Hepatocyte (in vitro differentiated cells): ENCODE results near the gene ATP5F1E. TPM values are rescaled to one million over a fixed set of nuclear protein-coding genes. Genes with fewer than 3 reads are reported as not detected.

ENCODE experiments used
- DNase-seq: peaks from one replicate; pipeline ENCODE4 v3.0.0-alpha.2; 2016; ENCODE audit warnings: low spot score
- H2AFZ ChIP-seq: fragments of 200-600 bp; sonication (generic); 2 replicates; pipeline ENCODE4 v1.6.0; 2016; ENCODE audit warnings: antibody characterized with exemption, mild to moderate bottlenecking
- H3K27ac ChIP-seq: fragments of 200-600 bp; sonication (generic); 2 replicates; pipeline ENCODE4 v1.5.1; 2016; ENCODE audit warnings: mild to moderate bottlenecking
- H3K27me3 ChIP-seq: fragments of 200-600 bp; sonication (generic); 2 replicates; pipeline ENCODE4 v1.6.1; 2016
- H3K36me3 ChIP-seq: fragments of 200-600 bp; sonication (generic); replicated peaks from 2 replicates; pipeline ENCODE4 v1.5.1; 2016; ENCODE audit warnings: low read depth; ENCODE audit not compliant: insufficient read depth
- H3K4me1 ChIP-seq: fragments of 200-600 bp; sonication (generic); 2 replicates; pipeline ENCODE4 v1.5.1; 2016; ENCODE audit warnings: mild to moderate bottlenecking, moderate library complexity; ENCODE audit not compliant: insufficient read depth
- H3K4me2 ChIP-seq: fragments of 200-600 bp; sonication (generic); 2 replicates; pipeline ENCODE4 v1.6.0; 2016
- H3K4me3 ChIP-seq: fragments of 200-600 bp; sonication (generic); 2 replicates; pipeline ENCODE4 v1.5.1; 2016; ENCODE audit warnings: mild to moderate bottlenecking
- H3K79me2 ChIP-seq: fragments of 200-600 bp; sonication (generic); 2 replicates; pipeline ENCODE4 v1.6.0; 2017; ENCODE audit warnings: mild to moderate bottlenecking
- H3K9me2 ChIP-seq: fragments of 200-600 bp; sonication (generic); replicated peaks from 2 replicates; pipeline ENCODE4 v1.6.0; 2017; ENCODE audit warnings: mild to moderate bottlenecking; ENCODE audit not compliant: insufficient read depth
- H3K9me3 ChIP-seq: fragments of 200-600 bp; sonication (generic); 2 replicates; pipeline ENCODE4 v1.5.1; 2016; ENCODE audit warnings: low read depth, mild to moderate bottlenecking
- H4K20me1 ChIP-seq: fragments of 200-600 bp; sonication (generic); 2 replicates; pipeline ENCODE4 v1.6.0; 2016; ENCODE audit warnings: mild to moderate bottlenecking; ENCODE audit not compliant: insufficient read depth, poor library complexity, severe bottlenecking
- EZH2 ChIP-seq: fragments of 200-600 bp; sonication (generic); IDR thresholded peaks from 2 replicates; pipeline ENCODE4 v1.6.1; 2016; ENCODE audit warnings: antibody characterized with exemption, mild to moderate bottlenecking, borderline replicate concordance
- EZH2phosphoT487 ChIP-seq: fragments of 200-600 bp; sonication (generic); IDR thresholded peaks from one replicate; pipeline ENCODE4 v1.6.1; 2018; ENCODE audit warnings: antibody characterized with exemption, mild to moderate bottlenecking, low read depth, moderate library complexity; ENCODE audit not compliant: unreplicated experiment, severe bottlenecking
- WGBS: methylation state at CpG from one replicate; pipeline ENCODE4 v1.1.6; 2016; ENCODE audit warnings: low lambda C conversion rate; ENCODE audit errors: missing lambda C conversion rate; 5-methylcytosine and 5-hydroxymethylcytosine counted together
- polyA plus RNA-seq: library from polyadenylated mRNA; unstranded; fragments of >200 nt; fragmentation: Nextera tagmentation; extraction: Ambion mirVana; gene quantifications from 2 replicates; pipeline ENCODE4 v1.2.1, GENCODE V29; 2016
- total RNA-seq: library from RNA; depleted of rRNA; stranded (reverse); fragments of >200 nt; gene quantifications from 2 replicates; pipeline ENCODE4 v1.2.3, GENCODE V29; 2014
- TF ChIP-seq, protein P1 (sequence below): fragments of 200-600 bp; sonication (generic); IDR thresholded peaks from 2 replicates; pipeline ENCODE4 v1.5.1; 2016; ENCODE audit warnings: antibody characterized with exemption, mild to moderate bottlenecking; ENCODE audit not compliant: poor library complexity

Gene ATP5F1E
- total and polyA plus RNA-seq, 2 experiments from 2014 or later: 32.9 to 227 TPM

- Histone ChIP-seq H3K27ac (no peak overlapping the region), H3K4me3 (no peak overlapping the region), H3K36me3 (no peaks in the 10 kb centered on the region), H3K9me2 (no peaks in the 10 kb centered on the region), H4K20me1 (no peaks in the 10 kb centered on the region), H3K9me3 (no peaks in the 10 kb centered on the region), H3K27me3 (no peaks in the 10 kb centered on the region), H3K79me2 (peaks cover 12% of the 10 kb centered on the region), H3K4me1 (peaks cover 15% of the 10 kb centered on the region), H3K4me2 (no peak overlapping the region), H2AFZ (no peak overlapping the region)
- 93% methylated on average over 16 of the region's 16 CpGs for WGBS
- TF ChIP-seq, protein P1, sequence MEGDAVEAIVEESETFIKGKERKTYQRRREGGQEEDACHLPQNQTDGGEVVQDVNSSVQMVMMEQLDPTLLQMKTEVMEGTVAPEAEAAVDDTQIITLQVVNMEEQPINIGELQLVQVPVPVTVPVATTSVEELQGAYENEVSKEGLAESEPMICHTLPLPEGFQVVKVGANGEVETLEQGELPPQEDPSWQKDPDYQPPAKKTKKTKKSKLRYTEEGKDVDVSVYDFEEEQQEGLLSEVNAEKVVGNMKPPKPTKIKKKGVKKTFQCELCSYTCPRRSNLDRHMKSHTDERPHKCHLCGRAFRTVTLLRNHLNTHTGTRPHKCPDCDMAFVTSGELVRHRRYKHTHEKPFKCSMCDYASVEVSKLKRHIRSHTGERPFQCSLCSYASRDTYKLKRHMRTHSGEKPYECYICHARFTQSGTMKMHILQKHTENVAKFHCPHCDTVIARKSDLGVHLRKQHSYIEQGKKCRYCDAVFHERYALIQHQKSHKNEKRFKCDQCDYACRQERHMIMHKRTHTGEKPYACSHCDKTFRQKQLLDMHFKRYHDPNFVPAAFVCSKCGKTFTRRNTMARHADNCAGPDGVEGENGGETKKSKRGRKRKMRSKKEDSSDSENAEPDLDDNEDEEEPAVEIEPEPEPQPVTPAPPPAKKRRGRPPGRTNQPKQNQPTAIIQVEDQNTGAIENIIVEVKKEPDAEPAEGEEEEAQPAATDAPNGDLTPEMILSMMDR: no peak
- TF ChIP-seq EZH2 (no peak), EZH2phosphoT487 (no peak)
- no peak for DNase-seq
Observed at GRCh38 chr20:59003836-59004492, 28.2 kb downstream of the ATP5F1E start.

DNA sequence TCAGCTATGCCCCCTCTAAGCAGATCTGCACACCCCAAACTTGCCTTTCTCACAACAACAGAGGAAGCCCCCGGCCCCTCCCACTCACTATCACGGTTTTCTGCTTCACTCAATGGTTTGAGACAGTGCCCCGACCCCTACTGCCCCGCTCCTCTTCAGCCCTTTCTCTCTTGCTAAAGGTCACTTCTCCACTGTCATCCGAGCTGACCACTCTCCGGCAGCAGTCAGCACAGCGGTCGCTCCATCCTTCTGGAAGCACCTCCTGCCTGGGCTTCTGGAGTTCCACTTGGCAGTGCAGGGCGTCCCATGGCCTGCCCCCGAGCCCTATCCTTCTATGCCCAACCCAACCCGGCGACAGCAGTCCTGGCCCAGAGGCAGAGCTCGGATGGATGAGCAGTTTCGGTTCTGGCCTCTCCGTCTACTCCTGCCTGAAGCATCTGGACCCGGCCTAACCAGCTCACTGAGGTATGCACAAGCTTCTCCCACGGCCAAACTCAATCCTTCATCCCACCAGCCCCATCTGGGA, 29.2 kb downstream of the ATP5F1E start:
- WGBS: 95% methylated on average over 17 of the region's 17 CpGs
- no peak overlapping the region for H3K4me3 ChIP-seq
- H3K27me3 ChIP-seq: no peaks in the 10 kb centered on the region
- no peaks in the 10 kb centered on the region for H3K9me2 ChIP-seq
- no peak for TF ChIP-seq EZH2
- no peak for TF ChIP-seq EZH2phosphoT487
- TF ChIP-seq, protein P1: no peak
- H3K4me1 ChIP-seq: peaks cover 15% of the 10 kb centered on the region
- no peak overlapping the region for H3K4me2 ChIP-seq
- H3K27ac ChIP-seq: no peak overlapping the region
- no peaks in the 10 kb centered on the region for H4K20me1 ChIP-seq
- peaks cover 12% of the 10 kb centered on the region for H3K79me2 ChIP-seq
- H3K9me3 ChIP-seq: no peaks in the 10 kb centered on the region
- no peaks in the 10 kb centered on the region for H3K36me3 ChIP-seq
- DNase-seq: no peak
- no peak overlapping the region for H2AFZ ChIP-seq

- Histone ChIP-seq H3K27me3 (no peaks in the 10 kb centered on the region), H2AFZ (no peak overlapping the region), H3K4me2 (no peak overlapping the region), H3K9me2 (no peaks in the 10 kb centered on the region), H3K27ac (no peak overlapping the region), H3K79me2 (peaks cover 12% of the 10 kb centered on the region), H4K20me1 (no peaks in the 10 kb centered on the region), H3K4me3 (no peak overlapping the region), H3K36me3 (no peaks in the 10 kb centered on the region), H3K4me1 (peaks cover 12% of the 10 kb centered on the region), H3K9me3 (no peaks in the 10 kb centered on the region)
- no peak for TF ChIP-seq EZH2phosphoT487
- no peak for TF ChIP-seq EZH2
- TF ChIP-seq, protein P1: no peak
- WGBS: 82% methylated on average over 8 of the region's 8 CpGs
- no peak for DNase-seq
Observed at GRCh38 chr20:59002388-59002787, 29.7 kb downstream of the ATP5F1E start.
